WERI-Rb-1 (cell line): ENCODE measurements around the gene ZFYVE19.

Source experiments
- DNase-seq: peaks from one replicate; pipeline ENCODE4 v3.0.0-alpha.2; 2020
- H3K27ac ChIP-seq: fragments of 250-450 bp; sonication (Bioruptor Pico); 2 replicates; pipeline ENCODE4 v1.5.1; 2020; ENCODE audit warnings: mild to moderate bottlenecking, moderate library complexity
- H3K27me3 ChIP-seq: fragments of 250-450 bp; sonication (Bioruptor Pico); 2 replicates; pipeline ENCODE4 v1.5.1; 2021; ENCODE audit warnings: mild to moderate bottlenecking, low read depth, moderate library complexity; ENCODE audit not compliant: insufficient read depth, severe bottlenecking
- H3K36me3 ChIP-seq: fragments of 250-450 bp; sonication (Bioruptor Pico); 2 replicates; pipeline ENCODE4 v1.5.1; 2020; ENCODE audit warnings: mild to moderate bottlenecking, moderate library complexity
- H3K4me3 ChIP-seq: 2 replicates; pipeline ENCODE4 v1.5.1; 2011; ENCODE audit warnings: low read depth, mild to moderate bottlenecking, control low read depth, low read length
- H3K9me3 ChIP-seq: fragments of 250-450 bp; sonication (Bioruptor Pico); 2 replicates; pipeline ENCODE4 v1.5.1; 2021; ENCODE audit warnings: mild to moderate bottlenecking, moderate library complexity; ENCODE audit not compliant: severe bottlenecking
- CTCF ChIP-seq: IDR thresholded peaks from 2 replicates; pipeline ENCODE4 v1.5.1; 2011; ENCODE audit warnings: low read depth, mild to moderate bottlenecking, control low read depth, inconsistent platforms, low read length

ZFYVE19 gene

GRCh38 chr15:40785164-40785563 lies 21.7 kb upstream of the ZFYVE19 start:
- Histone ChIP-seq H3K9me3 (no peaks in the 10 kb centered on the region), H3K36me3 (no peaks in the 10 kb centered on the region), H3K27ac (no peak overlapping the region), H3K4me3 (no peak overlapping the region), H3K27me3 (no peaks in the 10 kb centered on the region)
- TF ChIP-seq CTCF = no peak
- no peak for DNase-seq

GRCh38 chr15:40785814-40786213 lies 21.1 kb upstream of the ZFYVE19 start:
- no peak for DNase-seq
- Histone ChIP-seq H3K9me3 (no peaks in the 10 kb centered on the region), H3K36me3 (no peaks in the 10 kb centered on the region), H3K27me3 (no peaks in the 10 kb centered on the region), H3K4me3 (no peak overlapping the region), H3K27ac (no peak overlapping the region)
- no peak for TF ChIP-seq CTCF

- H3K9me3 ChIP-seq = no peaks in the 10 kb centered on the region
- H3K27ac ChIP-seq = no peak overlapping the region
- no peak for DNase-seq
- no peak for TF ChIP-seq CTCF
- no peaks in the 10 kb centered on the region for H3K27me3 ChIP-seq
- no peaks in the 10 kb centered on the region; the same call in 1 of the 2 replicates for H3K36me3 ChIP-seq
- H3K4me3 ChIP-seq = no peak overlapping the region
These were observed 19.5 kb upstream of the ZFYVE19 start for GRCh38 chr15:40787344-40787841.

GRCh38 chr15:40787991-40788390 lies 18.9 kb upstream of the ZFYVE19 start:
- no peaks in the 10 kb centered on the region; the same call in 1 of the 2 replicates for H3K36me3 ChIP-seq
- DNase-seq = no peak
- no peak overlapping the region for H3K27ac ChIP-seq
- no peak for TF ChIP-seq CTCF
- no peak overlapping the region for H3K4me3 ChIP-seq
- H3K9me3 ChIP-seq = no peaks in the 10 kb centered on the region
- no peaks in the 10 kb centered on the region for H3K27me3 ChIP-seq

- H3K27ac ChIP-seq = peak overlapping the region; percentile 67
- H3K9me3 ChIP-seq = no peaks in the 10 kb centered on the region
- no peaks in the 10 kb centered on the region; the same call in 1 of the 2 replicates for H3K36me3 ChIP-seq
- no peak for TF ChIP-seq CTCF
- DNase-seq = no peak
- H3K4me3 ChIP-seq = no peak overlapping the region
- H3K27me3 ChIP-seq = no peaks in the 10 kb centered on the region
These were observed 17.8 kb upstream of the ZFYVE19 start for GRCh38 chr15:40789119-40789518.

GRCh38 chr15:40789999-40790398 lies 16.9 kb upstream of the ZFYVE19 start:
- H3K27ac ChIP-seq = peak overlapping the region; percentile 49

More at GRCh38 chr15:40789999-40790398, 16.9 kb upstream of the ZFYVE19 start:
- H3K27me3 ChIP-seq = no peaks in the 10 kb centered on the region
- no peaks in the 10 kb centered on the region; the same call in 1 of the 2 replicates for H3K36me3 ChIP-seq
- no peak overlapping the region for H3K4me3 ChIP-seq
- peak; percentile 55 for DNase-seq
- no peak for TF ChIP-seq CTCF
- H3K9me3 ChIP-seq = no peaks in the 10 kb centered on the region
